Fibroblast of skin of scalp (primary cell): ENCODE measurements around the gene PFKFB2.

Experiments
- DNase-seq: peaks from one replicate; pipeline ENCODE4 v3.0.0-alpha.2; 2013

Gene PFKFB2

DNA sequence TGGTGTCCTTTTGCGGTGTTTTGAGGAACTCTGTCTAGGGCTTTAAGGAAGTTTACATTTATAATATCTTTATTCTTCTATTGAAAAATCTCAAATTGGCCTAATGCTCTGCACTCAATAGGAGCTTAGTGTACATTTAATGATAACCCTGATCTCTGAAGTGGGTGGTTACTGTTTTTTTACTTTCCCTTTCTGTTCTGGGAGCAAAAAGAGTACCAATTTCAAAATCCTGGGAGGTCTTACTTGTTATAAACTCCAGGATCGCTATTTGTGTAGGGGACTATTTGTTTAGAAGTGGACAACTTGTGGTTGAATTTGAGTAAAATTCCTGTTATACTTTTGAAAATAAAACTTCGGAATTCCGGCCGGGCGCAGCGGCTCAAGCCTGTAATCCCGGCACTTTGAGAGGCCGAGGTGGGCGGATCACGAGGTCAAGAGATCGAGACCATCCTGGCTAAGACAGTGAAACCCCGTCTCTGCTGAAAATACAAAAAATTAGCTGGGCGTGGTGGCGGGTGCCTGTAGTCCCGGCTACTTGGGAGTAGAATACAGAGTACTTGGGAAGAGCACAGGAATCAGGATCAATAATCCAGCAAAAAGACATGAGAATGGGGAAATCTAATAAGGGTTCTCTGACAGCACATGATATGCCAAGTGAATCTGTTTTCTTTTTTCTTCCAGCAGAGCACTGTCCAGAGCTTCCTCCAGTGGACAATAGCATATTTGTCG is 36.7 kb downstream of the PFKFB2 start:
- DNase-seq = no peak

DNA sequence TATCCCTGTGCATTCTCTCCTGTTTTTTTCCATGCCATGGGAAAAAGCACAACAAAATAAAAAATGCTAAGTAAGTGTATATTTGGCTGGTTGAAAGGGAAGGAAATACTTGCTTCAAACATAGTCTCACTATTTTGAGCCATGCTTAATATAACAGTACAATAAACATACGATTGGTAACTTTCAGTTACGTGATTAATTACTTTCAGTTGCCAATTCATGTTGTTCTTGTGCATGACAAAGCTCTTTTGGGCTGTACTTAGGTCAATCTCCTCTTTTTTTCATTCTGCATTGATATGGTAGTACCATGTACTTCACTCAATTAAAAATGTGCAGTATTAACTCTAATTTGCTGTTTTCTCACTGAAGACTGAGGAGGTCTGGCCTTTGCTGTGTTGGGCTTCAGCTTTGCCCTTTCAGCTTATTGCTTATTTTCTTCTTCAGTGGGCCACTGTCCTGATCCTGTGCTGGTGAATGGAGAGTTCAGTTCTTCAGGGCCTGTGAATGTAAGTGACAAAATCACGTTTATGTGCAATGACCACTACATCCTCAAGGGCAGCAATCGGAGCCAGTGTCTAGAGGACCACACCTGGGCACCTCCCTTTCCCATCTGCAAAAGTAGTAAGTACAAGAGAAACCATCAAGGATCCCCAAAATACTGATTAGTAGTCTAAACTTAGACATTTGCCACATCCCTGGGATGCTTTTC is 38.3 kb downstream of the PFKFB2 start:
- no peak for DNase-seq

DNA sequence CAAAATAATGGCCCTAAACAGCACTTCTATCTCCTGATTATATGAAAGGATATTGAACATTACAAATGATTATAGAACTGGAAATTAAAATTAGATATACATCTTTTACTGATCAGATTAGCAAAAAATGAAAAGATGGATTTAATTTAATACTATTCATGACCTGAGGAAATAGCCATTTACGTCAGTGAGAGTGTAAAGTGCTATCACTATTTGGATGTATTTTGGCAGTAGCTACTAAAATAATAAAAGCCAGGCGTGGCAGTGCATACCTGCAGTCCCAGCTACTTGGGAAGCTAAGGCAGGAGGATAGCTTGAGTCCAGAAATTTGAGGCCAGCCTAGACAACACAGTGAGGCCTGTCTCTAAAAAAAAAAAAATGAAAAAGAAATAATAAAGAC is 40.9 kb downstream of the PFKFB2 start:
- DNase-seq = no peak

DNA sequence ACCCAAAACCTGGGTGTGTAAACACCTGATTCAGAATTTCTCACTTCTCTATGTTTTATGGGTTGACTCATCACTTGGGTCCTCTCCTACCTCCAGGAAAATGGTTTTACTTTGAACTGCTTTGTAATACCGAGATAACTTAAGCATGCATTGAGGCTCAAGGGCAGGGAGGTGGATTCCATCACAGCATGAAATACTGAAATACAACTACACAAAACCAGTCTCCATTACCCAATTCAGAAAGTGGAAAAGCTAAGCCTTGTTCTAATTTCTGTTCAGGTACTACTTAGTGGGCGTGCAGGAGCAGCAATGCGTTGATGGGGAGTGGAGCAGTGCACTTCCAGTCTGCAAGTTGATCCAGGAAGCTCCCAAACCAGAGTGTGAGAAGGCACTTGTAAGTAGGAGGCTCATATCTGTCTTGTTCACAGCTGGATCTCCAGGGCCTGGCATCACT is 44.8 kb downstream of the PFKFB2 start:
- DNase-seq = no peak

DNA sequence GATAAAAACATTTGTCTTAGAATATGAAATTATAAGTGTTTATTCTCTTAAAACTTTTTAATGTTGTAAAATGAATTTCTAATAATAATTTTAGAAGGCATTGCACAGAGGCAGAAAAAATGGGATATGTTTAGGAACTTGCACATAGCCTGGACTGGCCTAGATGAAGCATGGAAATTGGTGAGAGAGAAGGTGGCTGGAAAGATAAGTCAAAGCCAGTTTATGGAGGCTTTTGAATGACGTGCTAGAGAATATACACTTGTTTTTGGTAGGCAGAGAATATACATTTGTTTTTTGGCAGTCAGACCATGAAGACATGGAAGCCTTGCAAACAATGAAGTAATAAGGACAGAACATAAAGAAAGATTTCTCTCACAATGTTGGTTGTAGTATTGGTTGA is 48.6 kb downstream of the PFKFB2 start:
- DNase-seq = no peak

DNA sequence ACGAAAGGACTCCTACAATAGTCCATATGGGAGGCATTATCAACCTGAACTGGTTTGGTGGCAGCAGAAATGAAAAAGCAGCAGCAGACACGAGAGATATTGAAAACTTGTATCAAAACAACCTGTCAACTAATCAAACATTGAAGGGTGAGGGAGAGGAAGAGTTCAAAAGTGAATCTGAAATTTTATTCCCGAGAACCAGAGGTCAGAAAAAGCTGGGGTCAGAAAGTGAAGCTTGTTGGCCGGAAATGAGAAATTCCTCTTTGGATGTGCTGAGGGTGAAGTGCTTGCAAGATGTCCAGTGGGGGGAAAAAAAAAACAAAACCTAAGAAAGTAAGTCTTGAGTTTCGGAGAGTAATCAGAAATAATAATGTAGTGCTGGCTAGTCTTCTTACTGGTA is 49.1 kb downstream of the PFKFB2 start:
- no peak for DNase-seq

DNA sequence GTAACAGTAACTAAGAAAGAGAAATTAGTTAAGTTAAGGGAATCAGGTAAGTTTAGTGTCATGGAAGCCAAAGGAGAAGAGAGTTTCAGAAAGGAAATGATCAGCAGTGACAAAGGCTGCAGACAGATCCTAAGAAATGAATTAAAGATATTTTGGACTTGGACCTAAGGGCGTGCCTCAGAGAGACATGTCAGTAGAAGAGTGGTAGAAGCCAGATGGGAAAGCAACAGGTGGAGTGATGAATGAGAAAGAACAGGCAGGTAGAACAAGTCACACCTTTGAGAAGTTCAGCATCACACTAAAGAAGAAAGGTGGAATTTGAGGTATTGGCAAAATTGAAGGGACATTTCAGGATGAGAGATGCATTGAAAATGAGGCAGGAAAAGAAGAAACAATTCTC is 49.6 kb downstream of the PFKFB2 start:
- DNase-seq = no peak

DNA sequence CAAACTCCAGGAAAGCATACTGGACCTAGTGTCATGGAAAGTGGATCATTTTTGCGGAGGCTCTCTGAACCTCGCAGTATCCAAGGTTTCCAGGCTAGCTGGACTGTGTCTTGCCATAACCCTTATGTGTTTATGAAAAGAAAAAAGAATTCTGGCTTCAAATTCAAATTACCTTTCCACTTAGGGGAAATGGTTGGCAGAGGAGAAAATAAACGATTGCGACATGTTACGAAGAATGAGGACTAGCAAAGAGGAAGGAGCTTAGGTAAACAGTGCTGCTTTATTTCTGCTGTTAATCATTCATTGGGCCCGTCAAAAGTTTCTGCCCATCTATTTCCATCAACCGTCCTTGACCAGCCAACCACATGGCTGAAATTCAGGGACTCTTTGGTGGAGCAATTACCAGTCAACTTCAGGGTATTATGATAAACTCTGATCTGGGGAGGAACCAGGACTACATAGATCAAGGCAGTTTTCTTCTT is 50.9 kb downstream of the PFKFB2 start, which contains the start of gene C4BPA:
Gene C4BPA, plus strand, starts transcription at position 342 of the 482 bp plus-strand sequence. CDS start 8,793 bp downstream, outside the sequence.
- no peak for DNase-seq

DNA sequence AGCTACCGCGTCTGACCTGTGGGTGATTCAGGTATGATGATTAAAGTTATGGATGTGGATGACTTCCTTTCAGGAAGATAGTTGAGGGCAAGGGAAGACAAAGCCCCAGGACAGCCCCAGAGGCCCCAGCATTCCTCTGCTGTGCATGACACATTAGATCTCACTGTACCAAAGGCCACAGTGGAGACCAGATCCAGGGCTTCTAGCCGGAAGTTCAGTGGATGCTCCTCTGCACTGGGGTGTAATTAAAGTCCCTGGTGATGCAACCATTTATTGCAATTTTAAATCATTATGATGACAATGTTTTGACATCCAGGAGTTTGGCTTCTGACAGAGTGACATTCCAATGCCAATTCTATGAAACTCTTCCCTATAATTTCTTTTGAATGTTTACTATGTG is 55.9 kb downstream of the PFKFB2 start:
- no peak for DNase-seq

DNA sequence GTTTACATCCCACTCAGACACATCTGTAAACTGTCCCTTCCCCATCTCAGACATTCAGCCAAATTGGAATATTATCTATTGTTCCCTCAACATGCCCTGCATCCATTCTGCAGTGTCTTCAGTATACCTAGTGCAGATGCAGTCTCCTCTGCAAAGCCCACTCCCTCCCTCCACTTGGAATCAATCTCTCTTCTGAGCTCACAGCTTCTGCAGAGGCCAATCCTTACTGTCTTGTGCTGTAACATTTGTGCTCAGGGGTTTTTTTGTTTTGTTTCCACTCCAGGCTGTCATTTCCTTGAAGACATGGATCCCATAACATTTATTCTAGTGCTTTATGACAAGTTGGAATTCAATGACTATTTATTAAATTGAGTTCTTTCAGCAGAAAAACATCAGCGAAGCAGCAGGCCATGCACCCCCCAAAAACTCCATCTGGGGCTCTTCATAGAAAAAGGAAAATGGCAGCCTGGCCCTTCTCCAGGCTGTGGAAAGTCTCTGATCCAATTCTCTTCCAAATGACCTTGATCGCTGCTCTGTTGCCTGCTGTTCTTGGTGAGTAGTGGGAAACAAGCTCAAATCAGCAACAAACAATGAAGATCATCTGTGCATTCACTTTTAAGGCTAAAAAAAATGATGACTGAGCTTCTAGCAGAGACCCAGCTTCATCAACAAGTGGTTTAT is 59.7 kb downstream of the PFKFB2 start:
- no peak for DNase-seq

DNA sequence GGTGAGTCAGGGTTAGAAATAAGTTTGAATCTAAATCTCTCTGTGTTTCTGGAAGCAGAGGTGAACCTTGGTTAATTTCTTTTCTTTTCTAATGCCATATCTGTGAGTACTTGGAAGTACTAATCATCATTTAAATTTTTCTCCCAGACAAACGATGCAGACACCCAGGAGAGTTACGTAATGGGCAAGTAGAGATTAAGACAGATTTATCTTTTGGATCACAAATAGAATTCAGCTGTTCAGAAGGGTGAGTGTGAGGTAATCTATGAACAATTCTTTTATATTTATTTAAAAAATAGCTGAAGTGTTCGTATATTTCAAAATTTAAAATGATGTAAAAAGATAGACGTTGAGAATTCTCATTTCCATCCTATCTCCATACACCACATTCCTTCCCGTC is 62.2 kb downstream of the PFKFB2 start:
- DNase-seq = peak; percentile 8

DNA sequence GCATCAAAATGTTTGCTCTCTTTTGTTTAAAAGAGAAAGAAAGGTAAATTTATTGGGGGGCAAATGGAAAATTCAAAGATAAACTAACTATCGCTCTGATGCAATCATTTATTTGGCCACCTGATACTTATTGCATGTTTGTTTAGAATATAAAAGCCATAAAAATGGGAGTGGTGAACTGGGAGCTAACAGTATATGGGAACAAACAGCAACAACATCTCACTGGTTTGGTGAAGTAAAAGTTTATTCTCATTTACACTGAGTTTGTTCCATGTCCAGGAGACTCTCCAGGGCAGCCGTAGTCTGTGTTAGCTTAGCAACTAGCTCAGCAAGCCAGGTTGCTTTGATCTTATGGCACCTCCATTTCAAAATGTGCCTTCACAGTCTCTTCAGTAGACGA is 71.3 kb downstream of the PFKFB2 start:
- no peak for DNase-seq

DNA sequence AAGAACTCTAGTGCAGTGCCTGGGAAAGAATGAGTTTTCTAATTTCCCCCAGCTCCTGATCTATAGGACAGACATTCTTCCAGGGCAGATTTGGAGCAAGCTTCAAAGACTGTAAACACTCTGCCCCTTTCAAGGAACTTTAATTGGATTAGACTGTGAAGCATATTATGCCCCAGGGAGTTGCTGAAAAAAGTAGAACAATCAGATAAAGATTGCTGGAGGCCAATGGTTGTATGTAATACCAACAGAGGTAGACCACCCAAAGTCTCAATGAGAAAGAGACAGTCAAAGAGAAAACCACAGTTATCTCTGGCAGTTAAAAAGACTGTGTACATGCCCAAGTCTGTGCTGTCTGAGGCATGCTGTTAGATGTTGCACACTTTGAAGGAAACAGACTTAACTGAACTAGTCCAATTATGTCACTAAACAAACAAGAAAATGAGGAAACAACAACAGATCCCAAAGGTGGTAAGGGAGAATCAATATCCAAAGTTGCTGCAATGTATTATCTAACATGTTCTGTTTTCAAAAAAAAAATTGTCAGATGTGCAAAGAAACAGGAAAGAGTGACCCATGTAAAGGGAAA is 75.4 kb downstream of the PFKFB2 start:
- DNase-seq = no peak

DNA sequence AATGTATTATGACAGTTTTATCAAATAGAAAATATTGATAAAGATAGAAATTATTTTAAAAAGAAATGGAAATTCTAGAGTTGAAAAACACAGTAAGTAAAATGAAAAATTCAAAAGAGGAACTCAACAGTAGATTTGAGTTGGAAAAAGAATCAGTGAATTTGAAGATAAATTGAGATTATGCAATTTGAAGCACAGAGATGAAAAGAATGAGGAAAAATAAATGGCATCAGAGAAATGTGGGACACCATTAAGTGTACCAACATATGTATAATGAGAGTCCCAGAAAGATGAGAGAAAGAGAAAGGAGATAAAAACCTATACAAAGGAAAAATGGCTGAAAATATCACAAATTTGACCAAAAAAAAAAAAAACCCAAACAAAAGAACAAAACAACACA is 76.0 kb downstream of the PFKFB2 start:
- DNase-seq = no peak
